Ramos (cell line): ENCODE measurements around the gene DNM3.

Experiments
- in situ Hi-C: fragments of 300-500 bp; cut with MboI; formaldehyde crosslinking; loops from one replicate; pipeline ENCODE4 v1.14.3; 2022; ENCODE audit warnings: low sequenced_read_pairs; ENCODE audit not compliant: unreplicated experiment

Gene DNM3

GRCh38 chr1:172326136-172326535, 484.8 kb downstream of the DNM3 start:
- in situ Hi-C loops: no loop called here

GRCh38 chr1:172328266-172328665, 487.0 kb downstream of the DNM3 start:
- in situ Hi-C loops: no loop called here

GRCh38 chr1:172332230-172332629, 490.9 kb downstream of the DNM3 start:
- in situ Hi-C loops: no loop called here

- in situ Hi-C loops: no loop called here
Observed at GRCh38 chr1:172335377-172335776, 494.1 kb downstream of the DNM3 start.

GRCh38 chr1:172338295-172338735, 497.0 kb downstream of the DNM3 start:
- in situ Hi-C loops: no loop called here

- in situ Hi-C loops: no loop called here
Observed at GRCh38 chr1:172339842-172340241, 498.5 kb downstream of the DNM3 start.

- in situ Hi-C loops: no loop called here
Observed at GRCh38 chr1:172340520-172340919, 499.2 kb downstream of the DNM3 start.

- in situ Hi-C loops: no loop called here
Observed at GRCh38 chr1:172341697-172342096, 500.4 kb downstream of the DNM3 start.

GRCh38 chr1:172342584-172343239, 501.4 kb downstream of the DNM3 start:
- in situ Hi-C loops: no loop called here

GRCh38 chr1:172343240-172344160, 502.2 kb downstream of the DNM3 start:
- in situ Hi-C loops: no loop called here

- in situ Hi-C loops: no loop called here
Observed at GRCh38 chr1:172344444-172344843, 503.1 kb downstream of the DNM3 start.

- in situ Hi-C loops: no loop called here
Observed at GRCh38 chr1:172345077-172345476, 503.8 kb downstream of the DNM3 start.

- in situ Hi-C loops: no loop called here
Observed at GRCh38 chr1:172347416-172347815, 506.1 kb downstream of the DNM3 start.

GRCh38 chr1:172350856-172351255, 509.6 kb downstream of the DNM3 start:
- in situ Hi-C loops: no loop called here

- in situ Hi-C loops: no loop called here
Observed at GRCh38 chr1:172351346-172351745, 510.0 kb downstream of the DNM3 start.

GRCh38 chr1:172351754-172352161, 510.5 kb downstream of the DNM3 start:
- in situ Hi-C loops: no loop called here

- in situ Hi-C loops: no loop called here
Observed at GRCh38 chr1:172352435-172352834, 511.1 kb downstream of the DNM3 start.

GRCh38 chr1:172354291-172355274, 513.3 kb downstream of the DNM3 start:
- in situ Hi-C loops: no loop called here

- in situ Hi-C loops: no loop called here
Observed at GRCh38 chr1:172356620-172357019, 515.3 kb downstream of the DNM3 start.

- in situ Hi-C loops: no loop called here
Observed at GRCh38 chr1:172357753-172358385, 516.6 kb downstream of the DNM3 start.
